GM12878 (cell line): ENCODE data around the gene SMAD2. TPM values are rescaled to one million over a fixed set of nuclear protein-coding genes. Genes with fewer than 3 reads are reported as not detected.

ENCODE experiments used
- ATAC-seq: fragments of 200-7000 bp; cut with Tn5 transposase; 3 replicates; pipeline ENCODE4 v1.9.1; 2020; ENCODE audit warnings: mild to moderate bottlenecking, moderate library complexity
- BruUV-seq: library from RNA; stranded (reverse); fragments of 400-500 nt; replicated peaks from 2 replicates; lab custom pipeline; 2021; lab: Mats Ljungman, UMichigan
- CTCF ChIA-PET: fragments of 300-600 bp; sonication (Branson Sonifier 250); formaldehyde crosslinking; extraction: SDS; loops from one replicate; lab custom pipeline; 2021; ENCODE audit warnings: inconsistent platforms; lab: Yijun Ruan, JAX
- POLR2A ChIA-PET: fragments of 350-600 bp; formaldehyde crosslinking; extraction: SDS; loops from one replicate; lab custom pipeline; 2021; ENCODE audit warnings: inconsistent platforms; lab: Charles Lee
- RAD21 ChIA-PET: fragments of 300-600 bp; sonication (Branson Sonifier 250); formaldehyde crosslinking; loops from one replicate; lab custom pipeline; 2023; ENCODE audit warnings: antibody characterized with exemption; ENCODE audit not compliant: unreplicated experiment; lab: Charles Lee
- SMC1A ChIA-PET: fragments of 300-600 bp; sonication (Branson Sonifier 250); formaldehyde crosslinking; loops from one replicate; lab custom pipeline; 2023; ENCODE audit not compliant: unreplicated experiment, uncharacterized antibody; lab: Charles Lee
- DNase-seq: peaks from one replicate; pipeline ENCODE4 v3.0.0-alpha.2; 2011; ENCODE audit warnings: low read depth, low spot score
- FAIRE-seq: peaks from 3 replicates; lab custom pipeline; 2011; peaks lifted over from hg19 to GRCh38; lab: Jason Lieb, UNC
- H2AFZ ChIP-seq: 2 replicates; pipeline ENCODE4 v1.6.0; 2011; ENCODE audit warnings: low read depth, low read length, control low read depth; ENCODE audit not compliant: control insufficient read depth
- H3K27ac ChIP-seq: 2 replicates; pipeline ENCODE4 v1.5.1; 2011; ENCODE audit warnings: control low read depth; ENCODE audit not compliant: control insufficient read depth, insufficient read depth
- H3K27me3 ChIP-seq, 2 experiments: replicated peaks in 1 of 2; 2 replicates each; pipeline versions ENCODE4 v1.6.0 to v1.6.1; 2011; ENCODE audit warnings: low read length in 1 of 2; ENCODE audit not compliant: control insufficient read depth in 2 of 2, insufficient read depth in 2 of 2
- H3K36me3 ChIP-seq, 2 experiments: 2 replicates each; pipeline ENCODE4 v1.5.1; 2011; ENCODE audit warnings: low read length in 1 of 2; ENCODE audit not compliant: control insufficient read depth in 2 of 2, insufficient read depth in 2 of 2
- H3K4me1 ChIP-seq: 2 replicates; pipeline ENCODE4 v1.6.1; 2011; ENCODE audit warnings: mild to moderate bottlenecking, low read length, moderate library complexity, mixed read lengths; ENCODE audit not compliant: control insufficient read depth, insufficient read depth
- H3K4me2 ChIP-seq: 2 replicates; pipeline ENCODE4 v1.6.0; 2011; ENCODE audit warnings: control low read depth; ENCODE audit not compliant: control insufficient read depth, insufficient read depth
- H3K4me3 ChIP-seq: fragments of 200-600 bp; sonication (generic); 2 replicates; pipeline ENCODE4 v1.5.1; 2016
- H3K79me2 ChIP-seq: 2 replicates; pipeline ENCODE4 v1.6.0; 2011; ENCODE audit warnings: low read length; ENCODE audit not compliant: control insufficient read depth, insufficient read depth
- H3K9ac ChIP-seq: 2 replicates; pipeline ENCODE4 v1.8.0; 2011; ENCODE audit warnings: low read length, control low read depth, mixed read lengths; ENCODE audit not compliant: control insufficient read depth, insufficient read depth
- H3K9me3 ChIP-seq: replicated peaks from 3 replicates; pipeline ENCODE4 v1.5.1; 2011; ENCODE audit warnings: mild to moderate bottlenecking, low read length; ENCODE audit not compliant: control insufficient read depth, insufficient read depth
- H4K20me1 ChIP-seq: 2 replicates; pipeline ENCODE4 v1.6.0; 2011; ENCODE audit not compliant: control insufficient read depth, insufficient read depth
- ATF2 ChIP-seq: IDR thresholded peaks from 2 replicates; pipeline ENCODE4 v1.6.1; 2012; ENCODE audit warnings: low read length, inconsistent platforms
- IKZF1 ChIP-seq: fragments of 450-650 bp; conservative IDR thresholded peaks from 2 replicates; pipeline ENCODE4 v1.6.1; 2017; ENCODE audit warnings: antibody characterized with exemption, mild to moderate bottlenecking
- IRF5 ChIP-seq: fragments of 450-650 bp; IDR thresholded peaks from 2 replicates; pipeline ENCODE4 v1.6.1; 2017; ENCODE audit warnings: borderline replicate concordance
- KDM1A ChIP-seq: fragments of 200-600 bp; sonication (generic); IDR thresholded peaks from 2 replicates; pipeline ENCODE4 v1.6.1; 2016; ENCODE audit warnings: borderline replicate concordance
- MTA2 ChIP-seq: fragments of 450-650 bp; IDR thresholded peaks from 2 replicates; pipeline ENCODE4 v1.6.1; 2016; ENCODE audit warnings: low read depth, mild to moderate bottlenecking, moderate library complexity
- RAD21 ChIP-seq: IDR thresholded peaks from 2 replicates; pipeline ENCODE4 v1.6.1; 2011; ENCODE audit warnings: mild to moderate bottlenecking, low read depth, low read length, moderate library complexity; ENCODE audit not compliant: insufficient read depth
- RUNX3 ChIP-seq: IDR thresholded peaks from 2 replicates; pipeline ENCODE4 v1.6.1; 2012; ENCODE audit warnings: low read length, inconsistent platforms
- SMARCA5 ChIP-seq: fragments of 450-650 bp; IDR thresholded peaks from 2 replicates; pipeline ENCODE4 v1.6.1; 2017; ENCODE audit warnings: mild to moderate bottlenecking
- SMC3 ChIP-seq: IDR thresholded peaks from 2 replicates; pipeline ENCODE4 v1.6.1; 2011; ENCODE audit warnings: low read length, improper control_type of control experiment, borderline replicate concordance
- SPI1 ChIP-seq: IDR thresholded peaks from 2 replicates; pipeline ENCODE4 v1.6.1; 2011; ENCODE audit warnings: low read depth, mild to moderate bottlenecking, low read length, moderate library complexity, borderline replicate concordance; ENCODE audit not compliant: insufficient read depth
- ZNF207 ChIP-seq: fragments of 450-650 bp; IDR thresholded peaks from 2 replicates; pipeline ENCODE4 v1.6.1; 2014; ENCODE audit warnings: antibody characterized with exemption, mild to moderate bottlenecking, borderline replicate concordance
- ZNF622 ChIP-seq: fragments of 450-650 bp; IDR thresholded peaks from 2 replicates; pipeline ENCODE4 v1.6.1; 2017; ENCODE audit warnings: mild to moderate bottlenecking, inconsistent platforms
- ZNF687 ChIP-seq: fragments of 450-650 bp; IDR thresholded peaks from 2 replicates; pipeline ENCODE4 v1.6.1; 2017; ENCODE audit warnings: mild to moderate bottlenecking, moderate library complexity
- WGBS: methylation state at CpG from one replicate; pipeline ENCODE4 v1.1.6; 2016; ENCODE audit warnings: low lambda C conversion rate; ENCODE audit not compliant: insufficient replicate concordance, insufficient coverage; ENCODE audit errors: missing lambda C conversion rate; 5-methylcytosine and 5-hydroxymethylcytosine counted together
- in situ Hi-C: fragments of 300-500 bp; cut with MboI; formaldehyde crosslinking; loops from 9 replicates; pipeline ENCODE4 v1.14.3; 2018; ENCODE audit warnings: mixed read lengths
- intact Hi-C: fragments of 100-400 bp; cut with micrococcal nuclease; formaldehyde crosslinking; loops from one replicate; pipeline ENCODE4 v1.14.2; 2022; ENCODE audit not compliant: unreplicated experiment
- polyA plus RNA-seq, 11 experiments: library from polyadenylated mRNA; depleted of rRNA in 4 of 11; unstranded in 6 of 11; stranded (reverse) in 5 of 11; fragments of >200 nt; fragmentation: Nextera tagmentation in 4 of 11; fragmentation: Illumina TruSeq in 1 of 11; extraction: Ambion mirVana in 4 of 11; extraction: Trizol in 1 of 11; gene quantifications; 1 replicate in 1 of 11; 2 replicates in 10 of 11; pipeline versions ENCODE4 v1.2.1 to v1.2.3, GENCODE V29; 2011 to 2016; ENCODE audit warnings: inconsistent platforms in 2 of 11, missing spikeins in 2 of 11, low read depth in 1 of 11
- total RNA-seq, 4 experiments: library from RNA; depleted of rRNA in 3 of 4; stranded (reverse); fragments of >200 nt in 3 of 4; fragmentation: Illumina TruSeq in 1 of 4; extraction: Trizol in 1 of 4; gene quantifications; 2 replicates each; pipeline versions ENCODE4 v1.2.1 to v1.2.3, GENCODE V29; 2013 to 2021
- TF ChIP-seq, protein P1 (sequence below): fragments of 450-650 bp; IDR thresholded peaks from 2 replicates; pipeline ENCODE4 v1.6.1; 2017; ENCODE audit warnings: low read depth, mild to moderate bottlenecking, moderate library complexity

The SMAD2 gene
- total and polyA plus RNA-seq, 10 of the 15 experiments (the other 5 are each of a cell fraction or from before 2014, with no cell fraction given): 28.8 to 111 (median 65.8) TPM

DNA sequence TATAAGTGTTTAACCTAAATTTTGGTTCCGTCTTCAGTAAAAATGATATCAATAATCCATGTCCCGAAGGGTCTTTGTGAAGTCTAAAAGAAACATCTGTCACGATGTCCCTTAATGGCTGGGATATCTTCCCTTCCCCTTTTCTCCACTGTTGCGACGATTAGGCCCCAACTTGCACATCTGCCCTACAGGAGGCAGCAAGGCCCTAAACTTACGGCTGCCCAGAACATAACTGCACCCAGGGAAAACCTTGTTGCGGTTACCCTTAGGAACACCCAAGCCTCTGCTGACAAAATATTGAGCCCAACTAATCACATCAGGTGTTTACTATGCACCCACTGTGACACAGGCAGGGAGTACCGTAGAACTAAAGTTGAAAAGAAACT lies 1.3 kb upstream of the SMAD2 start:
- intact Hi-C loops (loop anchor here (5.0 kb wide), 1 partner anchor 91 kb away; no protein-coding TSS in a partner anchor), in situ Hi-C loops (no loop called here)
- peaks cover 33% of the 10 kb centered on the region for H3K79me2 ChIP-seq
- peak overlapping the region; percentile 91 for H3K4me2 ChIP-seq
- no peaks in the 10 kb centered on the region; the same call in 2 of the 3 replicates for H3K9me3 ChIP-seq
- ATAC-seq (peak; percentile 3; the same call in 2 of the 3 replicates), DNase-seq (no peak), FAIRE-seq (peak; percentile 74)
- H3K27ac ChIP-seq: peak overlapping the region; percentile 86
- peak overlapping the region; percentile 85 for H2AFZ ChIP-seq
- H3K4me3 ChIP-seq: peak overlapping the region; percentile 63; the same call in 1 of the 2 replicates
- ChIA-PET CTCF (no interaction called here), POLR2A (no interaction called here), RAD21 (no interaction called here), SMC1A (no interaction called here)
- no peaks in the 10 kb centered on the region for H3K4me1 ChIP-seq
- WGBS: 25% methylated on average over 8 of the region's 8 CpGs
- peaks cover 6% of the 10 kb centered on the region; the same call in 1 of the 2 replicates for H4K20me1 ChIP-seq
- H3K27me3 ChIP-seq: no peaks in the 10 kb centered on the region
- H3K36me3 ChIP-seq: no peaks in the 10 kb centered on the region
- peak overlapping the region; percentile 86; the same call in 1 of the 2 replicates for H3K9ac ChIP-seq
- no TSS peak for BruUV-seq
- TF ChIP-seq IRF5 (no peak), ATF2 (no peak), ZNF622 (no peak), SMARCA5 (peak; percentile 6; the same call in 1 of the 2 replicates), IKZF1 (no peak), RAD21 (peak; percentile 29), KDM1A (no peak), SMC3 (peak; percentile 24; the same call in 1 of the 2 replicates), ZNF687 (no peak), RUNX3 (0 out of 2 replicates have a peak, but pooled peaks have one; percentile 18), SPI1 (peak; percentile 46; the same call in 1 of the 2 replicates), ZNF207 (no peak), MTA2 (peak; percentile 12; the same call in 1 of the 2 replicates)
- TF ChIP-seq, protein P1, sequence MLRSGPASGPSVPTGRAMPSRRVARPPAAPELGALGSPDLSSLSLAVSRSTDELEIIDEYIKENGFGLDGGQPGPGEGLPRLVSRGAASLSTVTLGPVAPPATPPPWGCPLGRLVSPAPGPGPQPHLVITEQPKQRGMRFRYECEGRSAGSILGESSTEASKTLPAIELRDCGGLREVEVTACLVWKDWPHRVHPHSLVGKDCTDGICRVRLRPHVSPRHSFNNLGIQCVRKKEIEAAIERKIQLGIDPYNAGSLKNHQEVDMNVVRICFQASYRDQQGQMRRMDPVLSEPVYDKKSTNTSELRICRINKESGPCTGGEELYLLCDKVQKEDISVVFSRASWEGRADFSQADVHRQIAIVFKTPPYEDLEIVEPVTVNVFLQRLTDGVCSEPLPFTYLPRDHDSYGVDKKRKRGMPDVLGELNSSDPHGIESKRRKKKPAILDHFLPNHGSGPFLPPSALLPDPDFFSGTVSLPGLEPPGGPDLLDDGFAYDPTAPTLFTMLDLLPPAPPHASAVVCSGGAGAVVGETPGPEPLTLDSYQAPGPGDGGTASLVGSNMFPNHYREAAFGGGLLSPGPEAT: 0 out of 2 replicates have a peak, but pooled peaks have one; percentile 22
